Endothelial cell of umbilical vein (primary cell): Measurements from ENCODE around the gene CPSF3. TPM values are rescaled to one million over a fixed set of nuclear protein-coding genes. Genes with fewer than 3 reads are reported as not detected.

Source experiments
- BruUV-seq: library from RNA; stranded (reverse); fragments of 400-500 nt; replicated peaks from 2 replicates; lab custom pipeline; 2021; lab: Mats Ljungman, UMichigan
- CTCF ChIA-PET: fragments of 300-600, 350-600 bp; sonication (Branson Sonifier 250); formaldehyde crosslinking; loops from one replicate; lab custom pipeline; 2021; ENCODE audit warnings: antibody characterized with exemption, inconsistent platforms; lab: Charles Lee
- POLR2A ChIA-PET: fragments of 300-600, 350-600 bp; sonication (Branson Sonifier 250); formaldehyde crosslinking; loops from one replicate; lab custom pipeline; 2021; ENCODE audit warnings: antibody characterized with exemption, inconsistent platforms; lab: Charles Lee
- DNase-seq: peaks from one replicate; pipeline ENCODE4 v3.0.0-alpha.2; 2011; ENCODE audit warnings: low read depth, low spot score
- FAIRE-seq: peaks from 2 replicates; lab custom pipeline; 2011; peaks lifted over from hg19 to GRCh38; lab: Jason Lieb, UNC
- H2AFZ ChIP-seq: 2 replicates; pipeline ENCODE4 v1.6.0; 2012; ENCODE audit warnings: low read depth, low read length, control low read depth, inconsistent platforms
- H3K27ac ChIP-seq: 2 replicates; pipeline ENCODE4 v1.5.1; 2011; ENCODE audit warnings: low read depth, mild to moderate bottlenecking, control low read depth, low read length, moderate library complexity; ENCODE audit not compliant: insufficient read depth
- H3K27me3 ChIP-seq, 2 experiments: 2 replicates each; pipeline versions ENCODE4 v1.6.0 to v1.6.1; 2011; ENCODE audit warnings: low read length in 2 of 2, mixed read lengths in 1 of 2; ENCODE audit not compliant: control insufficient read depth in 2 of 2, insufficient read depth in 2 of 2
- H3K36me3 ChIP-seq, 2 experiments: 2 replicates in 1 of 2; 3 replicates in 1 of 2; pipeline ENCODE4 v1.5.1; 2011; ENCODE audit warnings: low read length in 2 of 2, mild to moderate bottlenecking in 1 of 2, moderate library complexity in 1 of 2; ENCODE audit not compliant: control insufficient read depth in 2 of 2, insufficient read depth in 2 of 2; ENCODE audit errors: extremely low read depth in 1 of 2
- H3K4me1 ChIP-seq: 3 replicates; pipeline ENCODE4 v1.5.1; 2011; ENCODE audit warnings: mild to moderate bottlenecking, low read length; ENCODE audit not compliant: control insufficient read depth, insufficient read depth; ENCODE audit errors: extremely low read depth
- H3K4me2 ChIP-seq: 2 replicates; pipeline ENCODE4 v1.6.1; 2011; ENCODE audit warnings: low read length, control low read depth, mixed read lengths; ENCODE audit not compliant: insufficient read depth
- H3K4me3 ChIP-seq, 3 experiments: fragments of 200-600 bp in 1 of 3; sonication (generic), shearing (Covaris generic) in 1 of 3; replicated peaks in 1 of 3; 2 replicates each; pipeline ENCODE4 v1.5.1; 2011 to 2016; ENCODE audit warnings: control low read depth in 3 of 3, low read length in 3 of 3, mild to moderate bottlenecking in 2 of 3, inconsistent platforms in 1 of 3, low read depth in 1 of 3, moderate library complexity in 1 of 3; ENCODE audit not compliant: insufficient read depth in 1 of 3
- H3K79me2 ChIP-seq: 2 replicates; pipeline ENCODE4 v1.6.0; 2012; ENCODE audit warnings: low read length, inconsistent platforms; ENCODE audit not compliant: control insufficient read depth, insufficient read depth
- H3K9ac ChIP-seq: replicated peaks from 2 replicates; pipeline ENCODE3; 2011; ENCODE audit warnings: low read length, control low read depth; ENCODE audit not compliant: insufficient read depth; ENCODE audit errors: extremely low read depth
- H3K9me1 ChIP-seq: replicated peaks from 3 replicates; pipeline ENCODE4 v1.6.0; 2011; ENCODE audit warnings: mild to moderate bottlenecking, low read length; ENCODE audit not compliant: control insufficient read depth, insufficient read depth; ENCODE audit errors: extremely low read depth
- H3K9me3 ChIP-seq: replicated peaks from 2 replicates; pipeline ENCODE4 v1.5.1; 2012; ENCODE audit warnings: low read length, inconsistent platforms; ENCODE audit not compliant: control insufficient read depth, insufficient read depth
- H4K20me1 ChIP-seq: replicated peaks from 2 replicates; pipeline ENCODE3; 2011; ENCODE audit warnings: mild to moderate bottlenecking, low read length; ENCODE audit not compliant: control insufficient read depth, insufficient read depth; ENCODE audit errors: extremely low read depth
- EZH2 ChIP-seq: IDR thresholded peaks from 2 replicates; pipeline ENCODE4 v1.6.1; 2012; ENCODE audit warnings: borderline replicate concordance, low read depth, mild to moderate bottlenecking, moderate library complexity, low read length, inconsistent platforms; ENCODE audit not compliant: severe bottlenecking
- FOS ChIP-seq: IDR thresholded peaks from 2 replicates; pipeline ENCODE4 v1.6.1; 2011; ENCODE audit warnings: mild to moderate bottlenecking, low read length, moderate library complexity, borderline replicate concordance; ENCODE audit not compliant: insufficient read depth
- GATA2 ChIP-seq: IDR thresholded peaks from 2 replicates; pipeline ENCODE4 v1.7.0; 2011; ENCODE audit warnings: low read depth, mild to moderate bottlenecking, moderate library complexity, mixed read lengths, low read length; ENCODE audit not compliant: insufficient read length, insufficient read depth
- JUN ChIP-seq: IDR thresholded peaks from 2 replicates; pipeline ENCODE4 v1.6.1; 2011; ENCODE audit warnings: borderline replicate concordance, low read depth; ENCODE audit not compliant: insufficient read length, insufficient read depth
- MYC ChIP-seq: IDR thresholded peaks from one replicate; pipeline ENCODE4 v1.6.1; 2011; ENCODE audit warnings: mild to moderate bottlenecking, low read depth, low read length
- POLR2A ChIP-seq: IDR thresholded peaks from 2 replicates; pipeline ENCODE4 v1.6.1; 2012; ENCODE audit warnings: low read depth, mild to moderate bottlenecking, control low read depth, low read length
- POLR2AphosphoS5 ChIP-seq: IDR thresholded peaks from 2 replicates; pipeline ENCODE4 v1.6.1; 2012; ENCODE audit warnings: low read depth, mild to moderate bottlenecking, control low read depth, low read length, moderate library complexity; ENCODE audit not compliant: insufficient read depth
- dilution Hi-C: fragments of 300-500 bp; cut with MboI; formaldehyde crosslinking; loops from one replicate; pipeline ENCODE4 v1.15.0; 2019; ENCODE audit warnings: low sequenced_read_pairs; ENCODE audit not compliant: extremely low pct_ligation_motif_present
- intact Hi-C: fragments of 100-400 bp; cut with micrococcal nuclease; formaldehyde crosslinking; loops from one replicate; pipeline ENCODE4 v1.10.0; 2022
- polyA plus RNA-seq, 4 experiments: library from polyadenylated mRNA; depleted of rRNA in 3 of 4; stranded (reverse) in 3 of 4; unstranded in 1 of 4; fragments of >200 nt; gene quantifications; 2 replicates each; pipeline versions ENCODE4 v1.2.1 to v1.2.3, GENCODE V29; 2011 to 2012; ENCODE audit warnings: missing spikeins in 1 of 4
- total RNA-seq: library from RNA; stranded (reverse); gene quantifications from 2 replicates; pipeline ENCODE4 v1.2.3, GENCODE V29; 2021
- TF ChIP-seq, protein P1 (sequence below), 2 donors: IDR thresholded peaks; 1 replicate in 1 of 2; 2 replicates in 1 of 2; pipeline ENCODE4 v1.5.1; 2011; ENCODE audit warnings: low read length in 2 of 2, mild to moderate bottlenecking in 2 of 2, moderate library complexity in 2 of 2, control low read depth in 1 of 2, inconsistent platforms in 1 of 2, low read depth in 1 of 2; ENCODE audit not compliant: insufficient read depth in 1 of 2; ENCODE audit errors: extremely low read depth in 1 of 2
- TF ChIP-seq, protein P2 (sequence below): IDR thresholded peaks from 2 replicates; pipeline ENCODE4 v1.6.1; 2011; ENCODE audit not compliant: insufficient read depth, insufficient read length

The CPSF3 gene
- total and polyA plus RNA-seq, 2 donors (not counting 3 experiments of a cell fraction or from before 2014, with no cell fraction given) = 13.7 to 35.6 TPM

- Histone ChIP-seq H3K4me2 (no peak overlapping the region), H3K27me3 (no peaks in the 10 kb centered on the region), H3K9ac (no peak overlapping the region), H4K20me1 (no peaks in the 10 kb centered on the region), H3K4me1 (no peaks in the 10 kb centered on the region), H3K9me1 (no peaks in the 10 kb centered on the region), H2AFZ (no peak overlapping the region), H3K9me3 (no peaks in the 10 kb centered on the region), H3K27ac (no peak overlapping the region), H3K36me3 (peaks cover 25 to 32% of the 10 kb centered on the region in 2 experiments), H3K4me3 (no peak overlapping the region), H3K79me2 (no peaks in the 10 kb centered on the region)
- no peak for FAIRE-seq
- TF ChIP-seq POLR2AphosphoS5 (no peak), EZH2 (no peak), FOS (no peak), JUN (no peak), MYC (no peak), POLR2A (no peak), GATA2 (no peak)
- TF ChIP-seq, protein P1, sequence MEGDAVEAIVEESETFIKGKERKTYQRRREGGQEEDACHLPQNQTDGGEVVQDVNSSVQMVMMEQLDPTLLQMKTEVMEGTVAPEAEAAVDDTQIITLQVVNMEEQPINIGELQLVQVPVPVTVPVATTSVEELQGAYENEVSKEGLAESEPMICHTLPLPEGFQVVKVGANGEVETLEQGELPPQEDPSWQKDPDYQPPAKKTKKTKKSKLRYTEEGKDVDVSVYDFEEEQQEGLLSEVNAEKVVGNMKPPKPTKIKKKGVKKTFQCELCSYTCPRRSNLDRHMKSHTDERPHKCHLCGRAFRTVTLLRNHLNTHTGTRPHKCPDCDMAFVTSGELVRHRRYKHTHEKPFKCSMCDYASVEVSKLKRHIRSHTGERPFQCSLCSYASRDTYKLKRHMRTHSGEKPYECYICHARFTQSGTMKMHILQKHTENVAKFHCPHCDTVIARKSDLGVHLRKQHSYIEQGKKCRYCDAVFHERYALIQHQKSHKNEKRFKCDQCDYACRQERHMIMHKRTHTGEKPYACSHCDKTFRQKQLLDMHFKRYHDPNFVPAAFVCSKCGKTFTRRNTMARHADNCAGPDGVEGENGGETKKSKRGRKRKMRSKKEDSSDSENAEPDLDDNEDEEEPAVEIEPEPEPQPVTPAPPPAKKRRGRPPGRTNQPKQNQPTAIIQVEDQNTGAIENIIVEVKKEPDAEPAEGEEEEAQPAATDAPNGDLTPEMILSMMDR (IDR thresholded peaks at IDR 0.05; ENCODE audit: extremely low read depth in 1 of 2, insufficient read depth in 1 of 2, low read depth in 1 of 2, low read length in 2 of 2) = no peak
- TF ChIP-seq, protein P2, sequence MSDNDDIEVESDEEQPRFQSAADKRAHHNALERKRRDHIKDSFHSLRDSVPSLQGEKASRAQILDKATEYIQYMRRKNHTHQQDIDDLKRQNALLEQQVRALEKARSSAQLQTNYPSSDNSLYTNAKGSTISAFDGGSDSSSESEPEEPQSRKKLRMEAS = no peak
- intact Hi-C loops (no loop called here), dilution Hi-C loops (no loop called here)
- BruUV-seq = no TSS peak
- CTCF ChIA-PET = interaction anchor here (1.1 to 1.2 kb wide), 2 partner anchors 10 to 261 kb away, joined by 3 read pairs; no protein-coding TSS in a partner anchor
- no peak for DNase-seq
- POLR2A ChIA-PET = interaction anchor here (1.2 kb wide), 1 partner anchor 14 kb away, joined by 3 read pairs; no protein-coding TSS in a partner anchor
These were observed 19.0 kb upstream of the CPSF3 start for GRCh38 chr2:9404451-9404850.
